Activated naive CD4-positive, alpha-beta T cell treated with anti-CD3 and anti-CD28 coated beads for 36 hours (primary cell): ENCODE measurements around the gene SRRM5. TPM values are rescaled to one million over a fixed set of nuclear protein-coding genes. Genes with fewer than 3 reads are reported as not detected.
"Not testable (repeated sequence)": the region's sequence is repeated elsewhere in the genome, so short reads cannot be mapped to it uniquely, and the experiment has no call there.

Experiments
- CTCF ChIA-PET: fragments of 350-600 bp; sonication (Branson Sonifier 250); formaldehyde crosslinking; loops from one replicate; lab custom pipeline; 2021; ENCODE audit warnings: antibody characterized with exemption; lab: Charles Lee
- DNase-seq: peaks from one replicate; pipeline ENCODE4 v3.0.0-alpha.2; 2020
- H3K27ac Mint-ChIP-seq: one replicate; pipeline ENCODE4 v1.8.0; 2021; ENCODE audit warnings: mild to moderate bottlenecking, mixed read lengths
- H3K27me3 Mint-ChIP-seq: one replicate; pipeline ENCODE4 v1.8.0; 2021; ENCODE audit warnings: low read depth, mixed read lengths
- H3K36me3 Mint-ChIP-seq: one replicate; pipeline ENCODE4 v1.8.0; 2021; ENCODE audit warnings: low read depth, mixed read lengths
- H3K4me1 Mint-ChIP-seq: one replicate; pipeline ENCODE4 v1.8.0; 2021; ENCODE audit warnings: low read depth, mixed read lengths
- H3K4me3 Mint-ChIP-seq: one replicate; pipeline ENCODE4 v1.8.0; 2021; ENCODE audit warnings: mild to moderate bottlenecking, moderate library complexity, mixed read lengths
- H3K9me3 Mint-ChIP-seq: one replicate; pipeline ENCODE4 v1.8.0; 2021; ENCODE audit warnings: mixed read lengths
- intact Hi-C: fragments of 100-400 bp; cut with micrococcal nuclease; formaldehyde crosslinking; loops from one replicate; pipeline ENCODE4 v1.15.1; 2023
- total RNA-seq, 2 experiments: library from RNA; stranded (reverse); gene quantifications; one replicate each; pipeline ENCODE4 v1.2.3, GENCODE V29; 2021

SRRM5 gene
- total RNA-seq, 2 experiments from 2014 or later, result 0.21 to 0.27 TPM

- intact Hi-C loops, result loop anchor here (1.0 to 2.0 kb wide), 6 partner anchors 14 to 209 kb away; partner anchors contain the start of genes IRGQ, ZNF428, ZNF575 and ZNF576
- Mint-ChIP-seq H3K27me3 (no peaks in the 10 kb centered on the region), H3K4me3 (peak overlapping the region; percentile 62), H3K27ac (no peak overlapping the region), H3K9me3 (no peaks in the 10 kb centered on the region), H3K36me3 (peaks cover 10% of the 10 kb centered on the region), H3K4me1 (peaks cover 33% of the 10 kb centered on the region)
- no peak for DNase-seq
- CTCF ChIA-PET, result interaction anchor here (0.5 to 3.1 kb wide), 2 partner anchors 18 to 48 kb away, joined by 5 to 29 read pairs; no protein-coding TSS in a partner anchor
These were observed 35.7 kb upstream of the SRRM5 start for GRCh38 chr19:43575955-43576878.

- DNase-seq, result no peak
- intact Hi-C loops, result no loop called here
- Mint-ChIP-seq H3K27ac (no peak overlapping the region), H3K4me1 (peaks cover 23% of the 10 kb centered on the region), H3K9me3 (no peaks in the 10 kb centered on the region), H3K4me3 (no peak overlapping the region), H3K27me3 (no peaks in the 10 kb centered on the region), H3K36me3 (peaks cover 4% of the 10 kb centered on the region)
- CTCF ChIA-PET, result no interaction called here
These were observed 33.1 kb upstream of the SRRM5 start for GRCh38 chr19:43578787-43579186.

GRCh38 chr19:43581467-43581866 is 30.4 kb upstream of the SRRM5 start:
- no peak for DNase-seq
- Mint-ChIP-seq H3K4me1 (peaks cover 12% of the 10 kb centered on the region), H3K4me3 (peak overlapping the region; percentile 9), H3K9me3 (no peaks in the 10 kb centered on the region), H3K27me3 (no peaks in the 10 kb centered on the region), H3K36me3 (peaks cover 6% of the 10 kb centered on the region), H3K27ac (no peak overlapping the region)
- intact Hi-C loops, result loop anchor here (2.0 kb wide), 1 partner anchor 19 kb away; no protein-coding TSS in a partner anchor
- CTCF ChIA-PET, result no interaction called here

DNA sequence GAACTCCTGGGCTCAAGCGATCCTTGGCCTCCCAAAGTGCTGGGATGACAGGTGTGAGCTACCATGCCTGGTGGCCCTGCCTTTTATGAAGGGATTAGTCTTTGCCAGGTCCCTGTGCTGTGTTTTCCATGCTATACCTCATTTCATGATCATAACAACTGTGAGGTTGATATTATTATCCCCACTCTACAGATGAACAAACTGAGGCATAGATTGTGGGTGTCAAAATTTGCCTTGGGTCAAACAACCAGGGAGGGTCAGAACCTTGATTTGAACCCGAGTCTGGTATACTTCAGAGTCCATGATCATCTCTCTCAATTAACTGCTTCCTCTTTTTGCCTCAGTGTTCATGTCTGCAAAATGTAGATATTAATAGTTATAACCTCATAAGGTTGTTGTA is 29.4 kb upstream of the SRRM5 start:
- intact Hi-C loops, result no loop called here
- Mint-ChIP-seq H3K36me3 (peaks cover 6% of the 10 kb centered on the region), H3K4me3 (no peak overlapping the region), H3K27ac (no peak overlapping the region), H3K27me3 (no peaks in the 10 kb centered on the region), H3K4me1 (peaks cover 11% of the 10 kb centered on the region), H3K9me3 (no peaks in the 10 kb centered on the region)
- CTCF ChIA-PET, result interaction anchor here (0.9 kb wide), 1 partner anchor 21 kb away, joined by 3 read pairs; no protein-coding TSS in a partner anchor
- DNase-seq, result no peak

DNA sequence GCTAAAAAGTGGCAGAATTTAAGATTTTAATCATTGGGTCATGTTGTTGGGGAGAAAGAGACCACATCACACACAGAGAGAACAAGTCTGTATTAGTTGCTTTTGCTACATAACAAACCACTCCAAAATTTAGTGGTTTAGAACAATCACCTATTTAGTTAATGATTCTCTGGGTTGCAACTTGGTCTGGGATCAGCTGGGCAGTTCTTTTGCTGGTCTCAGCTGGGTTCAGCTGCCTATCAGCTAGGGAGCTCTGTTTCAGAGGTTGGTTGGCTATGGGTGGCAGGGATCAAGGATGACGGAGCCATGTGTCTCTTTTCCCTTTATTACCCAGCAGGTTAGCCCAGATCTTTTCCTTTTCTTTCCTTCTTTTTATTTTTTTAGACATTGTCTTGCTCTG is 27.4 kb upstream of the SRRM5 start:
- Mint-ChIP-seq H3K36me3 (peaks cover 6% of the 10 kb centered on the region), H3K9me3 (no peaks in the 10 kb centered on the region), H3K4me1 (peaks cover 7% of the 10 kb centered on the region), H3K27ac (no peak overlapping the region), H3K27me3 (no peaks in the 10 kb centered on the region), H3K4me3 (no peak overlapping the region)
- intact Hi-C loops, result no loop called here
- DNase-seq, result no peak
- CTCF ChIA-PET, result interaction anchor here (1.5 to 2.6 kb wide), 2 partner anchors 10 to 29 kb away, joined by 8 read pairs; no protein-coding TSS in a partner anchor

- H3K27ac Mint-ChIP-seq, result no peak overlapping the region
- no peaks in the 10 kb centered on the region for H3K9me3 Mint-ChIP-seq
- DNase-seq, result no peak
- CTCF ChIA-PET, result no interaction called here
- H3K4me1 Mint-ChIP-seq, result peaks cover 4% of the 10 kb centered on the region
- intact Hi-C loops, result no loop called here
- peaks cover 15% of the 10 kb centered on the region for H3K36me3 Mint-ChIP-seq
- no peaks in the 10 kb centered on the region for H3K27me3 Mint-ChIP-seq
- no peak overlapping the region for H3K4me3 Mint-ChIP-seq
These were observed 25.5 kb upstream of the SRRM5 start for GRCh38 chr19:43586346-43586745.

DNA sequence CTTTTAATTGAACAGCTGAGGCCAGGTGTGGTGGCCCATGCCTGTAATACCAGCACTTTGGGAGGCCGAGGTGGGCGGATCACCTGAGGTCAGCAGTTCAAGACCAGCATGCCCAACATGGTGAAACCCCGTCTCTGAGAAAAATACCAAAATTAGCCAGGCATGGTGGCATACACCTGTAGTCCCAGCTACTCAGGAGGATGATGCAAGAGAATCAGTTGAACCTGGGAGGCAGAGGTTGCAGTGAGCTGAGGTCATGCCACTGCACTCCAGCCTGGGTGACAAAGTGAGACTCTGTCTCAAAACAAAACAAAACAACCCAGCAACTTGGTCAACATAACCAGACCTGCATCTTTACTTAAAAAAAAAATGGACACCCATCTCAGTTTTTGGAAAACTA is 24.9 kb upstream of the SRRM5 start:
- DNase-seq, H3K9me3 Mint-ChIP-seq, H3K27me3 Mint-ChIP-seq, H3K4me3 Mint-ChIP-seq, H3K27ac Mint-ChIP-seq, CTCF ChIA-PET, intact Hi-C loops, H3K4me1 Mint-ChIP-seq: not testable (repeated sequence)
- peaks cover 15% of the 10 kb centered on the region for H3K36me3 Mint-ChIP-seq

- DNase-seq, result no peak
- H3K4me1 Mint-ChIP-seq, result peaks cover 15% of the 10 kb centered on the region
- no peaks in the 10 kb centered on the region for H3K27me3 Mint-ChIP-seq
- H3K27ac Mint-ChIP-seq, result peak overlapping the region; percentile 54
- no peaks in the 10 kb centered on the region for H3K9me3 Mint-ChIP-seq
- peaks cover 24% of the 10 kb centered on the region for H3K36me3 Mint-ChIP-seq
- H3K4me3 Mint-ChIP-seq, result no peak overlapping the region
- intact Hi-C loops, result no loop called here
- CTCF ChIA-PET, result interaction anchor here (0.7 to 2.8 kb wide), 4 partner anchors 34 to 142 kb away, joined by 3 to 13 read pairs (median 5); no protein-coding TSS in a partner anchor
These were observed 22.6 kb upstream of the SRRM5 start for GRCh38 chr19:43589277-43589676.

- H3K36me3 Mint-ChIP-seq, result peaks cover 24% of the 10 kb centered on the region
- H3K27me3 Mint-ChIP-seq, result no peaks in the 10 kb centered on the region
- H3K4me1 Mint-ChIP-seq, result peaks cover 16% of the 10 kb centered on the region
- CTCF ChIA-PET, result interaction anchor here (1.1 to 2.8 kb wide), 2 partner anchors 34 to 132 kb away, joined by 3 to 13 read pairs; no protein-coding TSS in a partner anchor
- peak overlapping the region; percentile 54 for H3K27ac Mint-ChIP-seq
- H3K4me3 Mint-ChIP-seq, result no peak overlapping the region
- DNase-seq, result no peak
- intact Hi-C loops, result no loop called here
- H3K9me3 Mint-ChIP-seq, result no peaks in the 10 kb centered on the region
These were observed 22.2 kb upstream of the SRRM5 start for GRCh38 chr19:43589678-43590077.

DNA sequence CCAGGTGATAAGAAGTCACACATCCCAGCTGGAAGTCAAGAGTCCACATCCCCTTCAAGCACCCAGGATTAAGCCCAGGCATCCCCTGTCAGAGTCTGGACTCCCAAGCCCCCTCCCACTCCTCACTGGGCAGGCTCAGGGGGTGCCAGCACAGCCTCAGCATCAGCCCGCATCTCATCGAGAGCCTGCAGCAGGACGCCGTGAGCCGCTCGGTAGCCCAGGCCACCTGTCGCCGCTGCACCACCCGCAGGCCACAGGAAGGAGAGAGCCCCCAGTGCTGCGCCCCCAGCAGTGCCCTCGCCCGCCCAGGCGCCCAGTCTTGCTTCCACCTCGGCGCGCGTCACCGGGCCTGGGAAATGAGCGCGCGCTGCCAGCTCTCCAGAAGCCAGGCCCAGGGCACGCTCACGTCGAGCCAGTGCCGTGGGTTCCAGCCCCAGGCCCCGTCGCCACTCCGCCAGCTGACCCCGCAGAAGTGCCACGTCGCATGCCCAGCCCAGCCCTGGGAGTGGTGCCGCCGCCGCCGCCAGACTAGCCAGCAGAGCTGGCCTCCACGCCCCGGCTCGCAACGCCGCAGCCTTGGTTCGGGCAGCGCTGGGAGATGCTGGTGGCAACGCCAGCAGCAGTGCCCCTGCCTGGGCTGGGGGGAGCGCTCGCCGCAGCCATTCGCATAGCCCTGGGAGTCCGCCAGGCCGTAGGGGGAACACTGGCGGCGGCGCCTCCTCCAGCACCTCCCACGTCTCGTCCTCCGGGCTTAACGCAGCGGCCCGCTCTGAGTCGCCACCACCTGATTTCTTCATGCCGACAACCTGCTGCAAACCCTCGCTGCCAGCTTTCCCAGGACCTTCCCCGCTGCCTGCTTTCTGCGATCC is 19.8 kb upstream of the SRRM5 start:
- intact Hi-C loops, result no loop called here
- peaks cover 20% of the 10 kb centered on the region for H3K4me1 Mint-ChIP-seq
- DNase-seq, result no peak
- peaks cover 18% of the 10 kb centered on the region for H3K36me3 Mint-ChIP-seq
- H3K4me3 Mint-ChIP-seq, result no peak overlapping the region
- H3K9me3 Mint-ChIP-seq, result no peaks in the 10 kb centered on the region
- no peak overlapping the region for H3K27ac Mint-ChIP-seq
- H3K27me3 Mint-ChIP-seq, result no peaks in the 10 kb centered on the region
- CTCF ChIA-PET, result interaction anchor here (5.8 kb wide), 1 partner anchor 38 kb away, joined by 95 read pairs; no protein-coding TSS in a partner anchor

GRCh38 chr19:43592800-43593350 is 19.0 kb upstream of the SRRM5 start:
- Mint-ChIP-seq H3K27ac (no peak overlapping the region), H3K36me3 (peaks cover 18% of the 10 kb centered on the region), H3K4me1 (peaks cover 27% of the 10 kb centered on the region), H3K9me3 (no peaks in the 10 kb centered on the region), H3K4me3 (no peak overlapping the region), H3K27me3 (no peaks in the 10 kb centered on the region)
- no peak for DNase-seq
- intact Hi-C loops, result no loop called here
- CTCF ChIA-PET, result interaction anchor here (3.3 to 5.8 kb wide), 2 partner anchors 38 to 146 kb away, joined by 22 to 95 read pairs; no protein-coding TSS in a partner anchor
